ENCODE measurements around the gene C7orf33.
"Not testable (repeated sequence)": the region's sequence is repeated elsewhere in the genome, so short reads cannot be mapped to it uniquely, and the experiment has no call there.

C7orf33 gene

DNA sequence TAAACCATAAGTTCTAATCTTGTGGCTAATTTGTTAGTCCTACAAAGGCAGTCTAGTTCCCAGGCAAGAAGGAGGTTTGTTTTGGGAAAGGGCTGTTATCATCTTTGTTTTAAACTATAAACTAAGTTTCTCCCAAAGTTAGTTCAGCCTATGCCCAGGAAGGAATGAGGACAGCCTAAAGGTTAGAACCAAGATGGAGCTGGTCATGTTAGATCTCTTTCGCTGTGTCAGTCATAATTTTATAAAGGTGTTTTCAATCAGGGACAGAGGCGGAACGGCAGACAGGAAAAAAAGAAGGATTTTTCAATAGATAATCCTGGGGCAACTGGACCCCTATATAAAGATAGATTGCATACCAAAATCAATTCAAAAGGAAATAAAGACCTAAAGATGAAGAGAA, 19.6 kb upstream of the C7orf33 start:
- not testable (repeated sequence) for H3K4me3 Mint-ChIP-seq, H3K4me1 Mint-ChIP-seq, H3K36me3 Mint-ChIP-seq, H3K9me3 Mint-ChIP-seq, H3K27me3 Mint-ChIP-seq, H3K27ac Mint-ChIP-seq

DNA sequence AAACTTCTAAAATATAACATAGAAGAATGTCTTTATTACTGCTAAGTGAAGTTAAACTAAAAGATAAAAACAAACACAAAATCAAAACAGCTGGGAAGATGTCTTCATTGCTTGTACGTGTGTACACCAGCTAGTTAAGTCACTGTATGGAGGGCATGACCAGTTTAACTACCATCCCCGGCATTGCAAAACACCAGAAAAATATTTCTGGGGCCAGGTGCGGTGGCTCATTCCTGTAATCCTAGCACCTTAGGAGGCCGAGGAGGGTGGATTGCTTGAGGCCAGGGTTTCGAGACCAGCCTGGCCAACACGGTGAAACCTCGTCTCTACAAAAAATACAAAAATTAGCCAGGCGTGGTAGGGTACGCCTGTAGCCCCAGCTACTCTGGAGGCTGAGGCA, 19.2 kb upstream of the C7orf33 start:
- Mint-ChIP-seq H3K27me3 (no peaks in the 10 kb centered on the region), H3K4me1 (peaks cover 4% of the 10 kb centered on the region), H3K36me3 (no peaks in the 10 kb centered on the region), H3K4me3 (no peak overlapping the region), H3K27ac (no peak overlapping the region), H3K9me3 (no peaks in the 10 kb centered on the region)

DNA sequence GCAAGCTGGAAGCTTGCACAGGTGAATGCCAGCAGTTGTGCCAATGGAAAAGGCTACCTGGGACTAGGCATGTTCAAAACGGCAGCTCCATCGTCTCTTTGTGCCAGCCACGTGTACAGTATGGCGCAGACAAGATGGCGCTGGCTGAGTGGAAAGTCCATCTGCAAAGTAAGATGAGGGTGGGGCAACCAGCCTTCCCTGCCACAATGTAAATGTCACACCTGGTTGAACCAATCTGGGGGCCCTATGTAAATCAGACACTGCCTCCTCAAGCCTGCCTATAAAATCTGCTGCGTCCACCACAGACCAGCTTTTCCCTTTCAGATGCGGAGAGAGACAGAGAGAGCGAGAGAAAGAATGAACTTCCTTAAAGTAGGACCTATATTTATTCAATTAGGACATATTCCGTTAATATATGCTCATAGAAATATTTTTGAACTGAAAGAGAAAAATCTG, 18.5 kb upstream of the C7orf33 start:
- Mint-ChIP-seq H3K27me3 (no peaks in the 10 kb centered on the region), H3K9me3 (no peaks in the 10 kb centered on the region), H3K4me3 (no peak overlapping the region), H3K36me3 (no peaks in the 10 kb centered on the region), H3K27ac (no peak overlapping the region), H3K4me1 (peaks cover 3% of the 10 kb centered on the region)

DNA sequence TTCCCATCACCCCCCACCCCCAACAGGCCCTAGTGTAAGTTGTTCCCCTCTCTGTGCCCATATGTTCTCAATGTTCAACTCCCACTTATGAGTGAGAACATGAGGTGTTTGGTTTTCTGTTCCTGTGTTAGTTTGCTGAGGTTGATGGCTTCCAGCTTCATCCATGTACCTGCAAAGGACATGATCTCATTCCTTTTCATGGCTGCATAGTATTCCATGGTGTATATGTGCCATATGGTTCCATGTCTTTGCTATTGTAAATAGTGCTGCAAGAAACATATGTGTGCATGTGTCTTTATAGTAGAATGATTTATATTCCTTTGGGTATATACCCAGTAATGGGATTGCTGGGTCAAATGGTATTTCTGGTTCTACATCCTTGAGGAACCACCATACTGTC, 17.0 kb upstream of the C7orf33 start:
- H3K36me3 Mint-ChIP-seq, H3K4me3 Mint-ChIP-seq, H3K27ac Mint-ChIP-seq: not testable (repeated sequence)

DNA sequence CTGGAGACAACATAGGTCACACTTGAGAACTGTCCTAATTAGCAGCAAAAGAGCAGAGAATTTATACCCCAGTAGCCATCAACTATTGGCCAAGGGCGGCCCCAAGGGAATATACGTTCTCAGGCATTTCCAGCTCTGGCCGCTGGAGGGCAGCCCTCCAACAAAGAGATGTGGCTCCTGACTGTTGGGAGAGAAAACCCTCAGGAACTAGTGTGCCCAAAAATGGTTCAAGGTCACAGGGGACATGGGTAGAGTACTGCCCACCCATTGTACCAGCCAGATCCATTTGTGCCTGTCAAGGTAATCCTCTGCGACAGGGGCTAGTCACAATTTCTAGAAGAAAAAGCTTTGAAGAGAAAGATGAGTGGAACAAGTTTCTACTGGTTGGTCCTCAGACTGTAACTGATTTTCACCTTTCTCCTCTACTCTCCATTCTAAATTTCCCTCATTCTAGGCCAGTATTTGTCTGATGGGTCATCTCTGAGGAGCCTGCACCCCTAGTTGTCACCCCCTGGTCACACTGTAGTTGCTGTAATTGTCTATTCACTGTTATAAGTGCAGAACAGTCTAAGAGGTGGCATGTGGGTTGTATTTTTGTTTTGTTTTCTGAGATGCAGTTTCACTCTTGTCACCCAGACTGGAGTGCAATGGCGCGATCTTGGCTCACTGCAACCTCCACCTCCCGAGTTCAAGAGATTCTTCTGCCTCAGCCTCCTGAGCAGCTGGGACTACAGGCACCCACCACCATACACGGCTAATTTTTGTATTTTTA, 14.7 kb upstream of the C7orf33 start:
- Mint-ChIP-seq H3K36me3 (no peaks in the 10 kb centered on the region), H3K4me1 (peaks cover 8% of the 10 kb centered on the region), H3K27me3 (no peaks in the 10 kb centered on the region), H3K4me3 (no peak overlapping the region), H3K27ac (peak overlapping the region; percentile 66), H3K9me3 (no peaks in the 10 kb centered on the region)

More for the DNA sequence above, 17.0 kb upstream of the C7orf33 start:
- not testable (repeated sequence) for H3K4me1 Mint-ChIP-seq, H3K27me3 Mint-ChIP-seq, H3K9me3 Mint-ChIP-seq

DNA sequence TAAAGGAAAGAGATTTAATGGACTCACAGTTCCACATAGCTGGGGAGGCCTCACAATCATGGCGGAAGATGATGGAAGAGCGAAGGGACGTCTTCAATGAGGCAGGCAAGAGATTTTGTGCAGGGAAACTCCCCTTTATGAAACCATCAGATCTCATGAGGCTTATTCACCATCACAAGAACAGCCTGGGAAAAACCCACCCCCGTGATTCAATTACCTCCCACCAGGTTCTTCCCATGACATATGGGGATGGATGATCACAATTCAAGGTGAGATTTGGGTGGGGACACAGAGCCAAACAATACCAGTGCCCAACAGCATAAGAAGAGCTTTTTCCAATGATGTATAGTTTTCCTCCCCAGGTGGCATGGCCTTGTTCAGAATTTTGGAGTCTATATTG, 11.2 kb upstream of the C7orf33 start:
- Mint-ChIP-seq H3K36me3 (no peaks in the 10 kb centered on the region), H3K4me1 (peaks cover 10% of the 10 kb centered on the region), H3K27me3 (no peaks in the 10 kb centered on the region), H3K9me3 (no peaks in the 10 kb centered on the region), H3K27ac (peak overlapping the region; percentile 64), H3K4me3 (no peak overlapping the region)

DNA sequence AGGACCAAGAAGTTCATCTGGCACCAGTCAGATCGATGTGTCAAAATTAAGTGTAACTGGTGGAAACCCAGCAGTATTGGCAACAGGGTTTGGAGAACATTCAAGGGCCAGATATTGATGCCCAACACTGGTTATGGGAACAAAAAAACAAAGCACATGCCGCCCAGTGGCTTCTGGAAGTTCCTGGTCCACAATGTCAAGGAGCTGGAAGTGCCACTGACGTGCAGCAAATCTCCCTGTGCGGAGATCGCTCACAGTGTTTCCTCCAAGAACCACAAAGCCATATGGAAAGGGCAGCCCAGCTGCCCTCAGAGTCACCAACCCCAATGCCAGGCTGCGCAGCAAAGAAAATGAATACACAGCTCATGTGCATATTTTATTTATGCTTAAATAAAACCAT, 10.1 kb upstream of the C7orf33 start:
- Mint-ChIP-seq H3K27me3 (no peaks in the 10 kb centered on the region), H3K36me3 (no peaks in the 10 kb centered on the region)

DNA sequence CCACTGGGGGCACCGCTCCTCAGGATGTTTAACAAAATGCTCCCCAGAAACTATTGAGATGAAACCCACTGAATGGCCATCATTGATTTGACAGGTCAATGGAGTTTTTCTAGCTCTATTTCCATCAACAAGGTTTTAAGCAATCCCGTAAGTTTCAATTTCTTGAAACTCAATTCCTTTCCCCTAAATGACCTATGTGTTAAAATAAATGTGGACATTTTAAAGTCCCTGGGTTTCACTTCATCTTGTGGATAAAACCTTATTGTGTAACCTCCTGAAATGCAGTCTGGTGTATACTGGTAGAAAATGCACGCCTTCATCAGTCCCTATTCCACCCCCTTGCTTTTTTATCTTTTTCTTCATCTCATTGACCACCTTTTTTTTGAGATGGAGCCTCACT, 8.9 kb upstream of the C7orf33 start:
- H3K9me3 Mint-ChIP-seq = no peaks in the 10 kb centered on the region
- no peaks in the 10 kb centered on the region for H3K27me3 Mint-ChIP-seq
- no peak overlapping the region for H3K4me3 Mint-ChIP-seq
- peaks cover 15% of the 10 kb centered on the region for H3K4me1 Mint-ChIP-seq
- no peak overlapping the region for H3K27ac Mint-ChIP-seq
- no peaks in the 10 kb centered on the region for H3K36me3 Mint-ChIP-seq

More for the DNA sequence above, 10.1 kb upstream of the C7orf33 start:
- H3K4me1 Mint-ChIP-seq = peaks cover 15% of the 10 kb centered on the region
- H3K27ac Mint-ChIP-seq = no peak overlapping the region
- no peaks in the 10 kb centered on the region for H3K9me3 Mint-ChIP-seq
- no peak overlapping the region for H3K4me3 Mint-ChIP-seq

DNA sequence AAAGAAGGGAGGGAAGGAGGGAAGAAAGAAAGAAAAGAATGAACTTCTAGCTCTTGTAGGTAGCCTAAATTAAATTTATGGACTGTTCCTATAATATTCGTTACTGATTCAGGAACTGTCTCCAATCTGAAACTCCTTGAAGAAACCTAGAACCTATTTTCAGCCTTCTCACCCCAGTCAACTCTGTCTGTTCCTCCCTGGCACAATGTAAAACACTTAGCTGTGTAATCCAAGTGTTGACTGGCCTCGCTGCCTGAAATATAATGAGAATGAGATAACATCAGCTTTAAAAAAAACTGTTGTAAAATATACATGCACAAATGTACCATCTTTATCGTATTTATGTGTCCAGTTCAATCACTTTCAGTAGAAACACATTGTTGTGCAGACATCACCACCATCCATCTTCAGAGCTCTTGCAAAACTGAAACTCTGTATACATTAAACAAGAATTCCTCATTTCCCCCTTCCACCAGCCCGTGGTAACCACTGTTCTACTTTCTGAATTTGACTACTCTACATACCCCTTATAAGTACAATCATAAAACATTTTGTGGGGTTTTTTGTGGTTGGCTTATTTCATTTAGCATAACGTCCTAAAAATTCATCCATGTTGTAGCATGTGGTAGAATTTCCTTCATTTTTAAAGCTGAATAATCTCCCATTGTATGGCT, 6.3 kb upstream of the C7orf33 start:
- no peaks in the 10 kb centered on the region for H3K9me3 Mint-ChIP-seq
- H3K36me3 Mint-ChIP-seq = no peaks in the 10 kb centered on the region
- H3K27me3 Mint-ChIP-seq = no peaks in the 10 kb centered on the region
- H3K4me3 Mint-ChIP-seq = no peak overlapping the region
- H3K27ac Mint-ChIP-seq = no peak overlapping the region
- peaks cover 11% of the 10 kb centered on the region for H3K4me1 Mint-ChIP-seq

DNA sequence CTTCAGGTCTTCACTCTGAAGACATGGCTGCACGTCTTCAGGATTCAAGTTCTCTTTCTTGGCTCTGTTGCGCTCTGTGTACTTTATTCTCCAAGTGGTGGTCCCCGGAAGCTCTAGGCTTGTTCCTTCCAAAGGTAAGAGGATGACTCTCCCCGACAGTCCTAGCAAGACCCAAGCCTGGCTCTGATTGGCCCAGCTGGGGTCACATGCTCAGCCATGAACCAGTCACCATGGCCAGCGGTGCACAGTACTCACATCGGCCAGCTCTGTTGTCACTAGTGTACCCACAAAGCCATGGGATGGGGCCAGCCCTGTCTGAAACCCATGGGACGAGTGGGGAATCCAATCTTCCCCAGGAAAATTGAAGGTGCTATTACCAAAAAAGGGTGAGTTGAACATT, 5.2 kb upstream of the C7orf33 start:
- Mint-ChIP-seq H3K27ac (no peak overlapping the region), H3K9me3 (no peaks in the 10 kb centered on the region), H3K36me3 (no peaks in the 10 kb centered on the region), H3K4me3 (no peak overlapping the region), H3K4me1 (peaks cover 7% of the 10 kb centered on the region), H3K27me3 (no peaks in the 10 kb centered on the region)

DNA sequence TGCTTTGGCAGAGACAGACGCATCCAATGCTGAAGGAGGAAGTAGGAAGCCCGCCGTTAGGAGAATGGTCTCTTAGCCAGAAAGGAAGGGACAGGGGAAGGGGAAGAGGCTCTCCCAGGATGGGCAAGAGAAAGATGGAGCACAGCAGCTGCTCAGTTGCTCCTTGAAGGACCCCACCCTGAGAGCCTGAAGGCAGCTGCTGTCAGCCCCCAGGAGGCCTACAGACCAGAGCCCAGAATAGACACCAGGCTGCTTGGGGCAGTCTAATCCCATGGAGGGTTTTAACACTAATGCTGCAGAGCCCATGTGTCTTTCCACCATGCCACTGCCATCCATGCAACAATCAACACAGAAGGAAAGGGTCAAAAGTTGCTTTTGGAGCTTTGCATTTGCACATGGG, 3.5 kb upstream of the C7orf33 start:
- Mint-ChIP-seq H3K4me3 (no peak overlapping the region), H3K36me3 (no peaks in the 10 kb centered on the region), H3K27ac (peak overlapping the region; percentile 59), H3K27me3 (no peaks in the 10 kb centered on the region), H3K9me3 (no peaks in the 10 kb centered on the region), H3K4me1 (peaks cover 7% of the 10 kb centered on the region)

DNA sequence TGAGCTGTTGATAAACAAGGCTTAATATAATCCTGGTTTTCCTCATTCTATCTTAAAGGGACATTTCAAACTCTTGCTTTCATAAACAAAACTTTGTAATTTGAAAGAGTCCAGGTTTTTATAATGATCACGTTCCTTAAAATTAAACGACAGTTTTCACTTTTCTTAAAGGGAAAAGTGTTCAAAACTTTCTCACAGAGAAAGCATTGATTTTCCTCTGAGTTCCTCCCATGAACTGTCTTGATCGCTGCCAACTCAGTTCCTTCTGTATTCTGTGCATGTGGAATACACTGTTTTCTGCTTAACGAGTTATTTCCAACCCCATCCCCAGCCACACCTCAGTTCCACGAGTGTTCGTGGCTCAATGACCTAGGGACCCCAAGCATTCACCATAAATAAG, 2.4 kb upstream of the C7orf33 start:
- Mint-ChIP-seq H3K4me1 (peaks cover 7% of the 10 kb centered on the region), H3K9me3 (no peaks in the 10 kb centered on the region), H3K36me3 (no peaks in the 10 kb centered on the region), H3K27ac (no peak overlapping the region), H3K4me3 (no peak overlapping the region), H3K27me3 (no peaks in the 10 kb centered on the region)

DNA sequence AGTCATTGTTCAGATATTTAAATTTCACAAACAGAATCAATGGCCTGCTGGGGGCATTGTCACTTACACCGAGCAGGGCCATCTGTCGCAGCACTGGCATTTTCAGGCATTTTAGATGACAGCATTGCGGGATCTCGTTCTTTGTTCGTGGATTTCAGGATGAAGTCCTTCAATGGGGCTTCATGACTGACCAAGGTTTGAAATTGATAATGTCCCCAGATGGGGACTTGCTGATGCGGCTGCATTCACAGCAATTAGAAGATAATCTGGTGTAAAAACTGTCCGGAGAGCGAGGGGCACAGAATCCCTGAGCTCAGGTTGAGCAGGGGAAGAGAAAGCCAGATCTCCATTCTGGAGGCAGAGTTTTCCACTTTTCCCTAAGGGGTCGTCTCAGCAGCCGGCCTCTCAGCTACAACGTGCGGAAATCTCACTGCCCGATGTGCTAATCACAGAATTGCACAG, 1.9 kb upstream of the C7orf33 start:
- H3K36me3 Mint-ChIP-seq = no peaks in the 10 kb centered on the region
- H3K27ac Mint-ChIP-seq = no peak overlapping the region
- peaks cover 7% of the 10 kb centered on the region for H3K4me1 Mint-ChIP-seq
- H3K9me3 Mint-ChIP-seq = no peaks in the 10 kb centered on the region
- no peak overlapping the region for H3K4me3 Mint-ChIP-seq
- no peaks in the 10 kb centered on the region for H3K27me3 Mint-ChIP-seq

DNA sequence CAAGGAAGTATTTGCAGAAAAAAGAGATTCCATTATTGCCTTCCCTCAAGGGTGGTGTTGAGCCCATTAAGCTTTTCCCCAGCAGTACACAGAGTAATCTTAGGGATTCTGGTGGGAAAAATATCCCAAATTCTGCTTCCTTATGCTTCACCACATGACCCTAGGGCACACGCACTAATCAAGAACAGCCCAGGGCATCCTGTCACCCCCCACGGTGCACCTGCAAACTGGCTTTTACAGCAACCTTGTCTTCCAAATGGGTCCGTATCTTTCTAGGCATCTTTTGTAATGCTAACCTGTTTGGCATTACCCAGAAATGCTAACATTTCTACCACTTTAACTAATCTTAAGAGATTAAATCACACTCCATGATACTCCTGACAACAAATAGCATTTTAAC, 926 bp upstream of the C7orf33 start:
- Mint-ChIP-seq H3K27ac (no peak overlapping the region), H3K4me1 (peaks cover 2% of the 10 kb centered on the region), H3K27me3 (no peaks in the 10 kb centered on the region), H3K36me3 (no peaks in the 10 kb centered on the region), H3K9me3 (no peaks in the 10 kb centered on the region), H3K4me3 (no peak overlapping the region)

DNA sequence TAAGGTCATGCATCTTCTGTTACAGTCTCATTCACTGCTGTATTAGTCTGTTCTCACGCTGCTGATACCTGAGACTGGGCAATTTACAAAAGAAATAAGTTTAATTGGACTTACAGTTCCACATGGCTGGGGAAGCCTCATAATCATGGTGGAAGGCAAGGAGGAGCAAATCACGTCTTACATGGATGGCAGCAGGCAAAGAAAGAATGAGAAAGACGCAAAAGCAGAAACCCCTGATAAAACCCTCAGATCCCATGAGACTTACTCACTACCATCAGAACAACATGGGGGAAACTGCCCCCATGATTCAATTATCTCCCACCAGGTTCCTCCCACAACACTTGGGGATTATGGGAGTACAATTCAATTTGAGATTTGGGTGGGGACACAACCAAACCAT, 5.8 kb downstream of the C7orf33 start:
- H3K27ac Mint-ChIP-seq = peak overlapping the region; percentile 26
- H3K4me3 Mint-ChIP-seq, H3K9me3 Mint-ChIP-seq, H3K36me3 Mint-ChIP-seq, H3K4me1 Mint-ChIP-seq, H3K27me3 Mint-ChIP-seq: not testable (repeated sequence)

DNA sequence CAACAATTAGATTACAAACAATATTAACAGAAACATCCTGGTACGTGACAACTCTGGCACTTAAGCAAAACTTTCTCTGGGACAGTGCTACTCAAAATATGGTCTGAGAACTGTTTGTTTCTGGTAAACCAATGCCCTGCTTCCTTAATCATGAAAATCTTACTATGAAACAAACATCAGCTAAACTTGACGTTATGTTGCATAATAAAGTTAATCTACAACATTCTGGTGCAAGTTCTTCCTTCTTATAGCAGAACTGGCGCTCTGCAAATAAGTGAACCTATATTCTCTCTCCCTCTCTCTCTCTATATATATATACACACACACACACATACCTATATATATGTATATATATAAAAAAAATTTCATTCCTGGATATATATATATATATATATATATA, 7.8 kb downstream of the C7orf33 start:
- Mint-ChIP-seq H3K4me1 (no peaks in the 10 kb centered on the region), H3K4me3 (no peak overlapping the region)

More for the DNA sequence above, 7.8 kb downstream of the C7orf33 start:
- no peaks in the 10 kb centered on the region for H3K9me3 Mint-ChIP-seq
- H3K36me3 Mint-ChIP-seq = no peaks in the 10 kb centered on the region
- H3K27ac Mint-ChIP-seq = no peak overlapping the region
- peaks cover 1% of the 10 kb centered on the region for H3K27me3 Mint-ChIP-seq

Measured in activated naive CD4-positive, alpha-beta T cell treated with anti-CD3 and anti-CD28 coated beads, Interleukin-2, amount 50 U/mL, for 24 hours (primary cell).